Measurements from ENCODE around the gene SMG5.

DNA sequence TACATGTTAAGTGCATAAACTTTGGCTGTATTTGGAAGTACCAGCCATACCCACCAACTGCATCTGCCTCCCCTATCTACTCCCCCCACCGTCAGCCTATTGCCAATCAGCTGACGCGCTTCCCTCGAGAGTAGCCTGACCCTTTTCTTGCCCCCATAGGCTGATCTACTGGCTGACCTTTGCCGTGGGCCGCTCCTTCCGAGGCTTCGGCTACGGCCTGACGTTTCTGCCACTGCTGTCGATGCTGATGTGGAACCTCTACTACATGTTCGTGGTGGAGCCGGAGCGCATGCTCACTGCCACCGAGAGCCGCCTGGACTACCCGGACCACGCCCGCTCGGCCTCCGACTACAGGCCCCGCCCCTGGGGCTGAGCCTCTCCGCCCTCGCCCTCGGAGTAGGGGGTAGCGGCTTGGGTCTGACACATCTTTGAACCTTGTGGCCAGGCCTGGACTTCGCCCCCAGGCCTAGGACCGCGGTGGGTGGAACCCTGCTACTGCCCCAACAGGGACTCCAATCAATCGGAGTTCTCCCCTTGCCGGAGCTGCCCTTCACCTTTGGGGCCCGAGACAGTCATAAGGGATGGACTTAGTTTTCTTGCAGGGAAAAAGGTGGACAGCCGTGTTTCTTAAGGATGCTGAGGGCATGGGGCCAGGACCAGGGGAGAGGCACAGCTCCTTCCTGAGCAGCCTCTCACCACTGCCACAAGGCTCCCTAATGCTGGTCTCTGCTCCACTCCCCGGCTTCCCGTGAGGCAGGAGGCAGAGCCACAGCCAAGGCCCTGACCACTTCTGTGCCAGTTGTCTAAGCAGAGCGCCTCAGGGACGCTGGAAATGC is 8.8 kb upstream of the SMG5 start:
- TF ChIP-seq POLR2AphosphoS5 (IDR thresholded peaks at IDR 0.05; ENCODE audit: low read depth, low read length) (no peak), FOXP2 (optimal IDR thresholded peaks at IDR 0.05; ENCODE audit: borderline replicate concordance, extremely low read depth, extremely low read length, insufficient read depth) (no peak)
- TF ChIP-seq, protein P1, sequence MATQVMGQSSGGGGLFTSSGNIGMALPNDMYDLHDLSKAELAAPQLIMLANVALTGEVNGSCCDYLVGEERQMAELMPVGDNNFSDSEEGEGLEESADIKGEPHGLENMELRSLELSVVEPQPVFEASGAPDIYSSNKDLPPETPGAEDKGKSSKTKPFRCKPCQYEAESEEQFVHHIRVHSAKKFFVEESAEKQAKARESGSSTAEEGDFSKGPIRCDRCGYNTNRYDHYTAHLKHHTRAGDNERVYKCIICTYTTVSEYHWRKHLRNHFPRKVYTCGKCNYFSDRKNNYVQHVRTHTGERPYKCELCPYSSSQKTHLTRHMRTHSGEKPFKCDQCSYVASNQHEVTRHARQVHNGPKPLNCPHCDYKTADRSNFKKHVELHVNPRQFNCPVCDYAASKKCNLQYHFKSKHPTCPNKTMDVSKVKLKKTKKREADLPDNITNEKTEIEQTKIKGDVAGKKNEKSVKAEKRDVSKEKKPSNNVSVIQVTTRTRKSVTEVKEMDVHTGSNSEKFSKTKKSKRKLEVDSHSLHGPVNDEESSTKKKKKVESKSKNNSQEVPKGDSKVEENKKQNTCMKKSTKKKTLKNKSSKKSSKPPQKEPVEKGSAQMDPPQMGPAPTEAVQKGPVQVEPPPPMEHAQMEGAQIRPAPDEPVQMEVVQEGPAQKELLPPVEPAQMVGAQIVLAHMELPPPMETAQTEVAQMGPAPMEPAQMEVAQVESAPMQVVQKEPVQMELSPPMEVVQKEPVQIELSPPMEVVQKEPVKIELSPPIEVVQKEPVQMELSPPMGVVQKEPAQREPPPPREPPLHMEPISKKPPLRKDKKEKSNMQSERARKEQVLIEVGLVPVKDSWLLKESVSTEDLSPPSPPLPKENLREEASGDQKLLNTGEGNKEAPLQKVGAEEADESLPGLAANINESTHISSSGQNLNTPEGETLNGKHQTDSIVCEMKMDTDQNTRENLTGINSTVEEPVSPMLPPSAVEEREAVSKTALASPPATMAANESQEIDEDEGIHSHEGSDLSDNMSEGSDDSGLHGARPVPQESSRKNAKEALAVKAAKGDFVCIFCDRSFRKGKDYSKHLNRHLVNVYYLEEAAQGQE (IDR thresholded peaks at IDR 0.05; ENCODE audit: insufficient read depth in 1 of 2, low read depth in 2 of 2, low read length in 2 of 2): no peak
